Measurements from ENCODE around the gene USP48. TPM values are rescaled to one million over a fixed set of nuclear protein-coding genes. Genes with fewer than 3 reads are reported as not detected.

USP48 gene
- total and polyA plus RNA-seq, 10 of the 15 experiments (the other 5 are each of a cell fraction or from before 2014, with no cell fraction given), result 21.2 to 115 (median 75.5) TPM

GRCh38 chr1:21764615-21765423, 18.1 kb downstream of the USP48 start (continued):
- no peak for TF ChIP-seq E4F1 (IDR thresholded peaks at IDR 0.05; ENCODE audit: borderline replicate concordance, partially characterized antibody)
- no peak for TF ChIP-seq SPI1 (IDR thresholded peaks at IDR 0.05; ENCODE audit: borderline replicate concordance, insufficient read depth, low read depth, low read length)

- POLR2A ChIA-PET, result interaction anchor here (7.0 to 7.7 kb wide), 2 partner anchors 12 to 18 kb away, joined by 102 to 107 read pairs; partner anchors contain the start of gene USP48
- TF ChIP-seq ZBTB40 (IDR thresholded peaks at IDR 0.05; ENCODE audit: borderline replicate concordance) (no peak), CTCF (IDR thresholded peaks at IDR 0.05 in 2 of 3, conservative IDR thresholded peaks at IDR 0.05 in 1 of 3; ENCODE audit: control insufficient read depth in 2 of 3, extremely low read depth in 1 of 3, insufficient read depth in 1 of 3, low read depth in 3 of 3, low read length in 3 of 3) (no peak), MEF2B (IDR thresholded peaks at IDR 0.05; ENCODE audit: partially characterized antibody, poor library complexity, severe bottlenecking) (no peak), ATF7 (IDR thresholded peaks at IDR 0.05; ENCODE audit: low read depth) (no peak), TCF7 (IDR thresholded peaks at IDR 0.05; ENCODE audit: borderline replicate concordance) (no peak), YBX1 (IDR thresholded peaks at IDR 0.05) (no peak), EGR1 (IDR thresholded peaks at IDR 0.05; ENCODE audit: borderline replicate concordance in 1 of 2, low read depth in 2 of 2, low read length in 2 of 2) (no peak)
Observed at GRCh38 chr1:21763694-21764419, 19.1 kb downstream of the USP48 start.

More at GRCh38 chr1:21763694-21764419, 19.1 kb downstream of the USP48 start:
- SMC1A ChIA-PET (ENCODE audit: uncharacterized antibody, unreplicated experiment), result interaction anchor here (1.2 to 9.1 kb wide), 3 partner anchors 12 to 27 kb away, joined by 5 to 121 read pairs (median 100); partner anchors contain the start of gene USP48
- no TSS peak for BruUV-seq (replicated peaks)
- CTCF ChIA-PET, result interaction anchor here (0.8 to 6.2 kb wide), 5 partner anchors 10 to 264 kb away, joined by 3 to 50 read pairs (median 4); partner anchors contain the start of gene USP48
- RAD21 ChIA-PET (ENCODE audit: unreplicated experiment), result interaction anchor here (0.7 to 5.4 kb wide), 6 partner anchors 13 to 261 kb away, joined by 3 to 100 read pairs (median 6); partner anchors contain the start of gene USP48
- peaks cover 96% of the 10 kb centered on the region for H3K79me2 ChIP-seq (ENCODE audit: control insufficient read depth, insufficient read depth, low read length)
- H3K4me1 ChIP-seq (ENCODE audit: control insufficient read depth, insufficient read depth, low read length), result peaks cover 81% of the 10 kb centered on the region
- no peak overlapping the region for H2AFZ ChIP-seq (ENCODE audit: control insufficient read depth, low read depth, low read length)
- no peaks in the 10 kb centered on the region for H4K20me1 ChIP-seq (ENCODE audit: control insufficient read depth, insufficient read depth)
- peak; percentile 13 for FAIRE-seq
- peak overlapping the region; percentile 82 for H3K9ac ChIP-seq (ENCODE audit: control insufficient read depth, insufficient read depth, low read length)
- intact Hi-C loops (cut with micrococcal nuclease; ENCODE audit: unreplicated experiment), result loop anchor here (5.0 kb wide), 1 partner anchor 263 kb away; no protein-coding TSS in a partner anchor
- peaks cover under 1 to 1% of the 10 kb centered on the region in 2 experiments; a peak in 3 of 4 replicates for H3K36me3 ChIP-seq (ENCODE audit: control insufficient read depth in 2 of 2, insufficient read depth in 2 of 2, low read length in 1 of 2)
- WGBS (ENCODE audit: insufficient coverage, insufficient replicate concordance, low lambda C conversion rate, missing lambda C conversion rate), result 2% methylated on average over 6 of the region's 7 CpGs
- no peak for DNase-seq (ENCODE audit: low read depth, low spot score)
- peak overlapping the region; percentile 91 for H3K4me2 ChIP-seq (ENCODE audit: control insufficient read depth, insufficient read depth)
- peak overlapping the region; percentile 23; the same call in 1 of the 2 replicates for H3K4me3 ChIP-seq
- peak overlapping the region; percentile 99 for H3K27ac ChIP-seq (ENCODE audit: control insufficient read depth, insufficient read depth)
- in situ Hi-C loops (cut with MboI), result no loop called here
- 0 out of 3 replicates have a peak, but pooled peaks have one; percentile 2 for ATAC-seq
- no peaks in the 10 kb centered on the region; the same call in 1 of the 3 replicates for H3K9me3 ChIP-seq (replicated peaks; ENCODE audit: control insufficient read depth, insufficient read depth, low read length)
- H3K27me3 ChIP-seq (replicated peaks in 1 of 2; ENCODE audit: control insufficient read depth in 2 of 2, insufficient read depth in 2 of 2, low read length in 1 of 2), result no peaks in the 10 kb centered on the region

All from GM12878 (cell line).